ENCODE data around the gene MAP2K6.

MAP2K6 gene

GRCh38 chr17:69485901-69486643 lies 71.6 kb downstream of the MAP2K6 start:
- peak; percentile 76 for DNase-seq (ENCODE audit: low read depth)
- TF ChIP-seq, protein P1, sequence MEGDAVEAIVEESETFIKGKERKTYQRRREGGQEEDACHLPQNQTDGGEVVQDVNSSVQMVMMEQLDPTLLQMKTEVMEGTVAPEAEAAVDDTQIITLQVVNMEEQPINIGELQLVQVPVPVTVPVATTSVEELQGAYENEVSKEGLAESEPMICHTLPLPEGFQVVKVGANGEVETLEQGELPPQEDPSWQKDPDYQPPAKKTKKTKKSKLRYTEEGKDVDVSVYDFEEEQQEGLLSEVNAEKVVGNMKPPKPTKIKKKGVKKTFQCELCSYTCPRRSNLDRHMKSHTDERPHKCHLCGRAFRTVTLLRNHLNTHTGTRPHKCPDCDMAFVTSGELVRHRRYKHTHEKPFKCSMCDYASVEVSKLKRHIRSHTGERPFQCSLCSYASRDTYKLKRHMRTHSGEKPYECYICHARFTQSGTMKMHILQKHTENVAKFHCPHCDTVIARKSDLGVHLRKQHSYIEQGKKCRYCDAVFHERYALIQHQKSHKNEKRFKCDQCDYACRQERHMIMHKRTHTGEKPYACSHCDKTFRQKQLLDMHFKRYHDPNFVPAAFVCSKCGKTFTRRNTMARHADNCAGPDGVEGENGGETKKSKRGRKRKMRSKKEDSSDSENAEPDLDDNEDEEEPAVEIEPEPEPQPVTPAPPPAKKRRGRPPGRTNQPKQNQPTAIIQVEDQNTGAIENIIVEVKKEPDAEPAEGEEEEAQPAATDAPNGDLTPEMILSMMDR (conservative IDR thresholded peaks at IDR 0.05; ENCODE audit: low read depth, low read length), result no peak
- H3K4me3 ChIP-seq (ENCODE audit: low read depth, low read length), result no peak overlapping the region

- DNase-seq (ENCODE audit: low read depth), result no peak
- no peak overlapping the region for H3K4me3 ChIP-seq (ENCODE audit: low read depth, low read length)
- TF ChIP-seq, protein P1 (conservative IDR thresholded peaks at IDR 0.05; ENCODE audit: low read depth, low read length), result no peak
Observed at GRCh38 chr17:69486779-69487637, 72.5 kb downstream of the MAP2K6 start.

DNA sequence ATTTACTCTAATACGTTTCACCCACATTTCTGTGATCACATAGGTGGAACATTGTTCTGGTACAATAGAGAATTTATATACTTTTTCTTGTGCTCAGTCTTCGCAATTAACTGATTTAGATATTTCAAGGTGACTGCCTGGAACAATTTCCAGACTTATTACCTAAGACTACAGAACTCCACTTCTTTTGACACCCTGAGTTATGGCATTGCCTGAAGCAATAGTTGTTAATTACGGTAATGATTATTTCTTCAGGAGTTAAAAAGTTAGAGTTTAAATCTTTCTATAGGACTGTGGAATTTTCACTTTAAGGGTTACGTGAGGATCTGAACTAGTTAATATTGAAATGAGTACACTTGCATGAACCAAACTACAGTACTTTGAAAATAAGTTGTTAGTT lies 74.8 kb downstream of the MAP2K6 start:
- no peak for DNase-seq (ENCODE audit: low read depth)
- TF ChIP-seq, protein P1 (conservative IDR thresholded peaks at IDR 0.05; ENCODE audit: low read depth, low read length), result no peak

GRCh38 chr17:69492410-69493071 lies 78.0 kb downstream of the MAP2K6 start:
- peak; percentile 93 for DNase-seq (ENCODE audit: low read depth)
- no peak overlapping the region for H3K4me3 ChIP-seq (ENCODE audit: low read depth, low read length)
- TF ChIP-seq, protein P1 (conservative IDR thresholded peaks at IDR 0.05; ENCODE audit: low read depth, low read length), result peak; percentile 27

More for the DNA sequence above, 74.8 kb downstream of the MAP2K6 start:
- no peak overlapping the region for H3K4me3 ChIP-seq (ENCODE audit: low read depth, low read length)

- TF ChIP-seq, protein P1 (conservative IDR thresholded peaks at IDR 0.05; ENCODE audit: low read depth, low read length), result no peak
- no peak for DNase-seq (ENCODE audit: low read depth)
Observed at GRCh38 chr17:69495787-69496186, 81.3 kb downstream of the MAP2K6 start.

GRCh38 chr17:69497161-69497560 lies 82.7 kb downstream of the MAP2K6 start:
- H3K4me3 ChIP-seq (ENCODE audit: low read depth, low read length), result no peak overlapping the region
- TF ChIP-seq, protein P1 (conservative IDR thresholded peaks at IDR 0.05; ENCODE audit: low read depth, low read length), result no peak
- no peak for DNase-seq (ENCODE audit: low read depth)

More at GRCh38 chr17:69495787-69496186, 81.3 kb downstream of the MAP2K6 start:
- H3K4me3 ChIP-seq (ENCODE audit: low read depth, low read length), result no peak overlapping the region

Data from choroid plexus epithelial cell (primary cell).